Measurements from ENCODE around the gene ANKS1B.

GRCh38 chr12:99302874-99303273, 681.9 kb downstream of the ANKS1B start:
- TF ChIP-seq CTCF (IDR thresholded peaks at IDR 0.05) (no peak), POLR2A (IDR thresholded peaks at IDR 0.05) (no peak)
